ENCODE data around the gene TPD52L1.

Gene TPD52L1

GRCh38 chr6:125262016-125263013 lies 108.7 kb downstream of the TPD52L1 start:
- no peak overlapping the region for H3K4me3 ChIP-seq (ENCODE audit: low read length)
- H3K36me3 ChIP-seq (ENCODE audit: control insufficient read depth, low read length) = no peaks in the 10 kb centered on the region
- no peaks in the 10 kb centered on the region for H3K9me2 ChIP-seq (replicated peaks; ENCODE audit: control insufficient read depth, low read length)
- no peak for TF ChIP-seq EZH2phosphoT487 (IDR thresholded peaks at IDR 0.05; ENCODE audit: borderline replicate concordance, low read length)
- no peak for TF ChIP-seq CTCF (IDR thresholded peaks at IDR 0.05; ENCODE audit: low read depth, low read length, poor library complexity, severe bottlenecking)
- H3K27me3 ChIP-seq (ENCODE audit: control insufficient read depth, low read length) = no peaks in the 10 kb centered on the region
- no peaks in the 10 kb centered on the region for H4K20me1 ChIP-seq (ENCODE audit: control insufficient read depth, insufficient read depth, low read depth, low read length)
- no peaks in the 10 kb centered on the region for H3F3A ChIP-seq (ENCODE audit: control insufficient read depth, insufficient read depth)
- no peaks in the 10 kb centered on the region for H3K4me1 ChIP-seq (ENCODE audit: control insufficient read depth, low read length)
- no peaks in the 10 kb centered on the region for H3K9me3 ChIP-seq (ENCODE audit: control insufficient read depth, insufficient read depth, low read length)
- H3K4me2 ChIP-seq (ENCODE audit: low read length) = no peak overlapping the region
- no peaks in the 10 kb centered on the region for H3K79me2 ChIP-seq (ENCODE audit: control insufficient read depth, low read length)
- H3K27ac ChIP-seq (ENCODE audit: low read depth, low read length) = no peak overlapping the region

DNA sequence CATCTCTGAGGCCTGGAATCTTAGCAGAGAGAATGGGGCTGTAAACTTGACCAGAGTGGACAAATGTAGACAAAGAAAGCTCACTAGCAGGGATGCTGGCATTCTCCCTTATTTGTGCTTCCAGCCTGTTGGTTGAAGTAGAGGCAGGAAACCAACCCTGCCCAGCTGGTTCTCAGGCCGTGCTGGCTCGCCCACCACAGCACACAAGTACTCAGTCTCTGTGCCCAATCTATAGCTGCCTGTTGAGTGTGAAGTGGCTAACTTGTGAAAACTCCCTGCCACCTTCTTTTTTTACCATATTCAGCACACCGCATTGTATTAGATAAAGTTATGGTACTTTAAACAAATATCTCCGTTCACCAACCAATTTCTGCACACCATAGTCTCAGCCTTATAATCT lies 110.9 kb downstream of the TPD52L1 start:
- Histone ChIP-seq H3K4me1 (ENCODE audit: control insufficient read depth, low read length) (no peaks in the 10 kb centered on the region), H3K9me3 (ENCODE audit: control insufficient read depth, insufficient read depth, low read length) (no peaks in the 10 kb centered on the region), H3K36me3 (ENCODE audit: control insufficient read depth, low read length) (no peaks in the 10 kb centered on the region), H3K27me3 (ENCODE audit: control insufficient read depth, low read length) (no peaks in the 10 kb centered on the region), H3K4me2 (ENCODE audit: low read length) (no peak overlapping the region), H3K4me3 (ENCODE audit: low read length) (no peak overlapping the region), H4K20me1 (ENCODE audit: control insufficient read depth, insufficient read depth, low read depth, low read length) (no peaks in the 10 kb centered on the region), H3K27ac (ENCODE audit: low read depth, low read length) (no peak overlapping the region), H3K9me2 (replicated peaks; ENCODE audit: control insufficient read depth, low read length) (no peaks in the 10 kb centered on the region), H3F3A (ENCODE audit: control insufficient read depth, insufficient read depth) (no peaks in the 10 kb centered on the region), H3K79me2 (ENCODE audit: control insufficient read depth, low read length) (no peaks in the 10 kb centered on the region)
- TF ChIP-seq EZH2phosphoT487 (IDR thresholded peaks at IDR 0.05; ENCODE audit: borderline replicate concordance, low read length) (no peak), CTCF (IDR thresholded peaks at IDR 0.05; ENCODE audit: low read depth, low read length, poor library complexity, severe bottlenecking) (no peak)

DNA sequence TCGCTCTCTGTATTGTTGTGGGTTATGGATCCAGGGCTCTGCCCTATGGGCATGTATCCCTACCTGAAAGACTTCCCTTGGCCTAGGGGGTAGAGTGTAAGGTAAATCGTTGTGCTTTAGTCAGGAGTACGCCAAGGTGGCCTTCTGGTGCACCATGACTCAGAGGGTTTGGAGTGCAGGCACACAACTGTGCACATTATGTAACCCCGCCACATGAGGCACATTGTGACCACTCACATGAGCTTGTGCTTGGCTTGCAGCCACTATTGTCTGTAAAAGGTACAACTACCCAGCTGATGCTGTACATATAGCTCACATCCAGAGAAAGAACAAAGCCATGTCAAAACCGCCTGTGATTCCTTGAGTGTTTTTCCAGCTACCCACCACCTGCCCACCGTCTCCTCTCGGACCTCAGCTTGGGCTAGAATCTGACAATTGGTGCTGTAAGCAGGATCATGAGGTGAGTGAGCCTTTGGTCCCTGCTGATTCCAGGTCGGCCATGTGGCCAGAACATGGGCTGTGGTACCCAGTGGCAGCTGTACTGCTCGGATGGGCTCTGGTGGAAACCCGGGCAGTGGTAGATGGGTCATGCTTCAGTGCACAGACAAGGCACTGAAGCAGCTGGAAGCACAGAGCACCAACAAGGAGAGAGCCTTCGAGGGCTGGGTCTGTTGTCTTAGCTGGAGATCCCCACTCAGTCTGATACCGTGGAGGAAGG lies 114.4 kb downstream of the TPD52L1 start:
- H3K27ac ChIP-seq (ENCODE audit: low read depth, low read length) = no peak overlapping the region
- H3K36me3 ChIP-seq (ENCODE audit: control insufficient read depth, low read length) = peaks cover 7% of the 10 kb centered on the region
- H3K9me3 ChIP-seq (ENCODE audit: control insufficient read depth, insufficient read depth, low read length) = no peaks in the 10 kb centered on the region
- TF ChIP-seq EZH2phosphoT487 (IDR thresholded peaks at IDR 0.05; ENCODE audit: borderline replicate concordance, low read length) (no peak), CTCF (IDR thresholded peaks at IDR 0.05; ENCODE audit: low read depth, low read length, poor library complexity, severe bottlenecking) (no peak)
- no peak overlapping the region for H3K4me2 ChIP-seq (ENCODE audit: low read length)
- no peak overlapping the region for H3K4me3 ChIP-seq (ENCODE audit: low read length)
- no peaks in the 10 kb centered on the region for H3K27me3 ChIP-seq (ENCODE audit: control insufficient read depth, low read length)
- no peaks in the 10 kb centered on the region for H3K9me2 ChIP-seq (replicated peaks; ENCODE audit: control insufficient read depth, low read length)
- no peaks in the 10 kb centered on the region for H4K20me1 ChIP-seq (ENCODE audit: control insufficient read depth, insufficient read depth, low read depth, low read length)
- H3K4me1 ChIP-seq (ENCODE audit: control insufficient read depth, low read length) = no peaks in the 10 kb centered on the region
- H3K79me2 ChIP-seq (ENCODE audit: control insufficient read depth, low read length) = no peaks in the 10 kb centered on the region
- H3F3A ChIP-seq (ENCODE audit: control insufficient read depth, insufficient read depth) = no peaks in the 10 kb centered on the region
